HepG2 (cell line): Measurements from ENCODE around the gene ZC3H18. TPM values are rescaled to one million over a fixed set of nuclear protein-coding genes. Genes with fewer than 3 reads are reported as not detected.
A peak's percentile ranks its signal among the peaks of the same experiment; 100 is the strongest.

Source experiments
- BATF2 ChIP-seq: sonication (generic); formaldehyde crosslinking; IDR thresholded peaks from 2 replicates; pipeline ENCODE4 v1.8.0; 2022; ENCODE audit warnings: mild to moderate bottlenecking, missing genetic modification reagents, moderate library complexity
- ELF4 ChIP-seq: sonication (generic); formaldehyde crosslinking; IDR thresholded peaks from 2 replicates; pipeline ENCODE4 v1.5.0; 2020; ENCODE audit warnings: missing genetic modification reagents, mild to moderate bottlenecking, moderate library complexity, borderline replicate concordance
- FOXC1 ChIP-seq: sonication (generic); formaldehyde crosslinking; IDR thresholded peaks from 2 replicates; pipeline ENCODE4 v1.8.0; 2022; ENCODE audit warnings: mild to moderate bottlenecking, missing genetic modification reagents, borderline replicate concordance
- FOXO1 ChIP-seq: sonication (generic); formaldehyde crosslinking; IDR thresholded peaks from 2 replicates; pipeline ENCODE4 v1.4.0; 2020; ENCODE audit warnings: missing genetic modification reagents
- GMEB2 ChIP-seq: IDR thresholded peaks from 2 replicates; pipeline ENCODE4 v1.6.1; 2016; ENCODE audit warnings: missing biosample characterization, missing genetic modification reagents, low read depth
- GPN1 ChIP-seq: sonication (generic); formaldehyde crosslinking; IDR thresholded peaks from 2 replicates; pipeline ENCODE4 v1.5.1; 2020; ENCODE audit warnings: missing genetic modification reagents, borderline replicate concordance
- PCBP1 ChIP-seq: fragments of 200-400 bp; formaldehyde crosslinking; IDR thresholded peaks from 2 replicates; pipeline ENCODE4 v1.6.1; 2017; ENCODE audit warnings: mild to moderate bottlenecking, low read depth, low read length, borderline replicate concordance
- SAP130 ChIP-seq: IDR thresholded peaks from 2 replicates; pipeline ENCODE4 v1.6.1; 2016; ENCODE audit warnings: low read depth
- ZNF180 ChIP-seq: sonication (generic); formaldehyde crosslinking; IDR thresholded peaks from 2 replicates; pipeline ENCODE4 v1.4.0; 2020; ENCODE audit warnings: low read depth, missing genetic modification reagents, borderline replicate concordance
- ZNF292 ChIP-seq: sonication (generic); formaldehyde crosslinking; IDR thresholded peaks from 2 replicates; pipeline ENCODE4 v1.8.1; 2022; ENCODE audit warnings: mild to moderate bottlenecking, low read depth, missing genetic modification reagents, borderline replicate concordance
- ZNF556 ChIP-seq: sonication (generic); formaldehyde crosslinking; IDR thresholded peaks from 2 replicates; pipeline ENCODE4 v1.4.0; 2020; ENCODE audit warnings: mild to moderate bottlenecking, missing genetic modification reagents, borderline replicate concordance
- ZNF589 ChIP-seq: sonication (generic); formaldehyde crosslinking; conservative IDR thresholded peaks from 2 replicates; pipeline ENCODE4 v1.8.0; 2022; ENCODE audit warnings: mild to moderate bottlenecking, moderate library complexity, missing genetic modification reagents
- ZNF646 ChIP-seq: sonication (generic); formaldehyde crosslinking; IDR thresholded peaks from 2 replicates; pipeline ENCODE4 v1.9.0; 2021; ENCODE audit warnings: mild to moderate bottlenecking, missing genetic modification reagents
- ZNF687 ChIP-seq: sonication (generic); formaldehyde crosslinking; IDR thresholded peaks from 2 replicates; pipeline ENCODE4 v1.5.1; 2020; ENCODE audit warnings: mild to moderate bottlenecking, missing genetic modification reagents, moderate library complexity
- ZNF776 ChIP-seq: sonication (generic); formaldehyde crosslinking; IDR thresholded peaks from 2 replicates; pipeline ENCODE4 v1.4.0; 2020; ENCODE audit warnings: mild to moderate bottlenecking, missing genetic modification reagents
- polyA plus RNA-seq, 8 experiments: library from polyadenylated mRNA; depleted of rRNA in 3 of 8; stranded (reverse) in 7 of 8; unstranded in 1 of 8; fragments of >200 nt; fragmentation: Illumina TruSeq in 4 of 8; extraction: Trizol in 4 of 8; gene quantifications; 2 replicates each; pipeline versions ENCODE4 v1.2.1 to v1.2.3, GENCODE V29; 2011 to 2016; ENCODE audit warnings: low read depth in 4 of 8, missing spikeins in 1 of 8, mixed read lengths in 1 of 8; ENCODE audit not compliant: insufficient read depth in 1 of 8
- total RNA-seq, 5 experiments: library from RNA; depleted of rRNA; stranded (reverse); fragments of >200 nt; fragmentation: Illumina TruSeq; extraction: Trizol; gene quantifications; 2 replicates each; pipeline ENCODE4 v1.2.3, GENCODE V29; 2016; ENCODE audit warnings: low read depth in 1 of 5

The ZC3H18 gene
- total and polyA plus RNA-seq, 2 of the 13 experiments (the other 11 are each of a cell fraction or from before 2014, with no cell fraction given) = 11.2 to 27.4 TPM

GRCh38 chr16:88647178-88648070, 77.2 kb downstream of the ZC3H18 start (continued):
- TF ChIP-seq GMEB2 (CRISPR knock-in tag) = no peak
- TF ChIP-seq ZNF180 = no peak
- peak; percentile 19; the same call in 1 of the 2 replicates for TF ChIP-seq ZNF687 (CRISPR knock-in tag)
- no peak for TF ChIP-seq SAP130 (CRISPR knock-in tag)
- TF ChIP-seq BATF2 = 0 out of 2 replicates have a peak, but pooled peaks have one; percentile 22
- no peak for TF ChIP-seq ZNF776
- TF ChIP-seq PCBP1 = peak; percentile 37; the same call in 1 of the 2 replicates
- no peak for TF ChIP-seq ELF4 (CRISPR knock-in tag)
- TF ChIP-seq ZNF292 (CRISPR knock-in tag) = no peak
- no peak for TF ChIP-seq GPN1
- no peak for TF ChIP-seq ZNF646
- no peak for TF ChIP-seq FOXO1 (CRISPR knock-in tag)
- TF ChIP-seq ZNF556 (CRISPR knock-in tag) = no peak
- TF ChIP-seq ZNF589 (CRISPR knock-in tag) = no peak; the same call in 1 of the 2 replicates
- no peak for TF ChIP-seq FOXC1
